MCF 10A (cell line): Measurements from ENCODE around the gene CATSPERE. TPM values are rescaled to one million over a fixed set of nuclear protein-coding genes. Genes with fewer than 3 reads are reported as not detected.
"Not testable (repeated sequence)": the region's sequence is repeated elsewhere in the genome, so short reads cannot be mapped to it uniquely, and the experiment has no call there.

ENCODE experiments used
- BruUV-seq: library from RNA; stranded (reverse); fragments of 400-500 nt; replicated peaks from 2 replicates; lab custom pipeline; 2021; lab: Mats Ljungman, UMichigan
- CTCF ChIA-PET: fragments of 300-600 bp; sonication (Branson Sonifier 250); formaldehyde crosslinking; extraction: SDS; loops from one replicate; lab custom pipeline; 2021; ENCODE audit warnings: antibody characterized with exemption, inconsistent platforms; lab: Yijun Ruan, JAX
- POLR2A ChIA-PET: fragments of 300-600, 350-650 bp; sonication (Branson Sonifier 250); formaldehyde crosslinking; extraction: SDS; loops from one replicate; lab custom pipeline; 2020; ENCODE audit warnings: antibody characterized with exemption, inconsistent platforms; lab: Yijun Ruan, JAX
- DNase-seq: peaks from one replicate; pipeline ENCODE4 v3.0.0-alpha.2; 2018; ENCODE audit not compliant: unreplicated experiment
- H3K27ac Mint-ChIP-seq: one replicate; pipeline ENCODE4 v1.8.0; 2022; ENCODE audit warnings: mild to moderate bottlenecking, low read depth, mixed read lengths; ENCODE audit not compliant: unreplicated experiment
- H3K27me3 Mint-ChIP-seq: one replicate; pipeline ENCODE4 v1.8.0; 2022; ENCODE audit warnings: mixed read lengths; ENCODE audit not compliant: insufficient read depth, unreplicated experiment
- H3K36me3 Mint-ChIP-seq: one replicate; pipeline ENCODE4 v1.8.0; 2022; ENCODE audit warnings: mild to moderate bottlenecking, moderate library complexity, mixed read lengths; ENCODE audit not compliant: insufficient read depth, unreplicated experiment
- H3K4me1 Mint-ChIP-seq: one replicate; pipeline ENCODE4 v1.8.0; 2022; ENCODE audit warnings: mixed read lengths; ENCODE audit not compliant: insufficient read depth, unreplicated experiment
- H3K4me3 Mint-ChIP-seq: one replicate; pipeline ENCODE4 v1.8.0; 2022; ENCODE audit warnings: mild to moderate bottlenecking, moderate library complexity, mixed read lengths; ENCODE audit not compliant: unreplicated experiment
- H3K9me3 Mint-ChIP-seq: one replicate; pipeline ENCODE4 v1.8.0; 2022; ENCODE audit warnings: mixed read lengths; ENCODE audit not compliant: unreplicated experiment
- CTCF ChIP-seq: fragments of 200-600 bp; IDR thresholded peaks from one replicate; pipeline ENCODE4 v1.8.0; 2022; ENCODE audit warnings: antibody characterized with exemption, mild to moderate bottlenecking; ENCODE audit not compliant: unreplicated experiment
- intact Hi-C: fragments of 100-400 bp; cut with micrococcal nuclease; formaldehyde crosslinking; loops from 2 replicates; pipeline ENCODE4 v1.14.1; 2022
- total RNA-seq: library from RNA; stranded (reverse); gene quantifications from 2 replicates; pipeline ENCODE4 v1.2.3, GENCODE V29; 2022

Gene CATSPERE
- total RNA-seq, 1 experiment from 2014 or later, result 2.1 TPM

DNA sequence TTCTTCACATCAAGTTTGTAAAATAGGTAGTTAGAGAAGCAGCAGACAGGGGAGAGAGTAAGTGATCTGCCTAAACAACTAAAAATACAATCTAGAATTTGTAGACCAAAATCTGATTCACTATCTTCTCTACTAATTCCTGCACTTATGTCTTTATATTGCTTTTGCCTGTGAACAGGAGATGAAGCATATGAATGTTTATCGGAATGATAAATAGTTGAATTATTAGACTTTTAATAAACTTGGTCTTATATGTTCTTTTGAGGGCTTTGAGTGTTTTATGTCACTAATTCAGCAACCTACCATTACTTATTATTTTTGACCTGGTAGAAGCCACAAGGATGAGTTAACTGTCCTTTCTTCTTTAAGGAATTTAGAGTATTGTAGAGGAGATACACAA is 194.1 kb downstream of the CATSPERE start:
- Mint-ChIP-seq H3K27ac (no peak overlapping the region), H3K36me3 (peaks cover 26% of the 10 kb centered on the region), H3K9me3 (no peaks in the 10 kb centered on the region), H3K4me1 (peaks cover 35% of the 10 kb centered on the region), H3K27me3 (no peaks in the 10 kb centered on the region), H3K4me3 (no peak overlapping the region)
- no peak for TF ChIP-seq CTCF
- DNase-seq, result no peak
- POLR2A ChIA-PET, result interaction anchor here (0.6 to 7.2 kb wide), 9 partner anchors 10 to 1251 kb away, joined by 3 to 82 read pairs (median 5); partner anchors contain the start of genes COX20 and HNRNPU
- CTCF ChIA-PET, result interaction anchor here (1.0 kb wide), 2 partner anchors 80 to 142 kb away, joined by 3 read pairs; no protein-coding TSS in a partner anchor
- intact Hi-C loops, result loop anchor here (10.0 kb wide), 1 partner anchor 380 kb away; no protein-coding TSS in a partner anchor
- no TSS peak for BruUV-seq

- no TSS peak for BruUV-seq
- intact Hi-C loops, result loop anchor here (10.0 kb wide), 1 partner anchor 383 kb away; no protein-coding TSS in a partner anchor
- DNase-seq, result no peak
- POLR2A ChIA-PET, result interaction anchor here (0.6 to 7.2 kb wide), 2 partner anchors 62 to 178 kb away, joined by 3 to 82 read pairs; partner anchors contain the start of gene COX20
- H3K36me3 Mint-ChIP-seq, result peaks cover 30% of the 10 kb centered on the region
- no peaks in the 10 kb centered on the region for H3K27me3 Mint-ChIP-seq
- H3K9me3 Mint-ChIP-seq, result no peaks in the 10 kb centered on the region
- peak overlapping the region; percentile 62 for H3K27ac Mint-ChIP-seq
- H3K4me3 Mint-ChIP-seq, result no peak overlapping the region
- CTCF ChIA-PET, result interaction anchor here (0.9 to 1.8 kb wide), 3 partner anchors 18 to 53 kb away, joined by 3 to 6 read pairs (median 4); no protein-coding TSS in a partner anchor
- peaks cover 30% of the 10 kb centered on the region for H3K4me1 Mint-ChIP-seq
- TF ChIP-seq CTCF, result no peak
Measured at GRCh38 chr1:244657421-244657820, 196.3 kb downstream of the CATSPERE start.

GRCh38 chr1:244659694-244660093 is 198.6 kb downstream of the CATSPERE start:
- CTCF ChIA-PET, result interaction anchor here (0.6 kb wide), 4 partner anchors 153 to 1013 kb away, joined by 3 to 4 read pairs (median 3); no protein-coding TSS in a partner anchor
- H3K27ac Mint-ChIP-seq, result peak overlapping the region; percentile 44
- H3K4me3 Mint-ChIP-seq, result no peak overlapping the region
- no peaks in the 10 kb centered on the region for H3K9me3 Mint-ChIP-seq
- POLR2A ChIA-PET, result interaction anchor here (0.8 to 1.1 kb wide), 2 partner anchors 176 to 181 kb away, joined by 3 to 5 read pairs; partner anchors contain the start of gene COX20
- no TSS peak for BruUV-seq
- no peak for DNase-seq
- intact Hi-C loops, result loop anchor here (10.0 kb wide), 1 partner anchor 385 kb away; no protein-coding TSS in a partner anchor
- TF ChIP-seq CTCF, result no peak
- H3K4me1 Mint-ChIP-seq, result peaks cover 34% of the 10 kb centered on the region
- peaks cover 30% of the 10 kb centered on the region for H3K36me3 Mint-ChIP-seq
- no peaks in the 10 kb centered on the region for H3K27me3 Mint-ChIP-seq

- no peak for TF ChIP-seq CTCF
- Mint-ChIP-seq H3K27me3 (no peaks in the 10 kb centered on the region), H3K36me3 (peaks cover 30% of the 10 kb centered on the region), H3K27ac (no peak overlapping the region), H3K4me3 (no peak overlapping the region), H3K4me1 (peaks cover 34% of the 10 kb centered on the region), H3K9me3 (no peaks in the 10 kb centered on the region)
- intact Hi-C loops, result no loop called here
- BruUV-seq, result no TSS peak
- no peak for DNase-seq
- POLR2A ChIA-PET, result no interaction called here
- CTCF ChIA-PET, result interaction anchor here (0.7 kb wide), 2 partner anchors 90 to 1755 kb away, joined by 3 to 4 read pairs; no protein-coding TSS in a partner anchor
Measured at GRCh38 chr1:244660595-244660994, 199.5 kb downstream of the CATSPERE start.

DNA sequence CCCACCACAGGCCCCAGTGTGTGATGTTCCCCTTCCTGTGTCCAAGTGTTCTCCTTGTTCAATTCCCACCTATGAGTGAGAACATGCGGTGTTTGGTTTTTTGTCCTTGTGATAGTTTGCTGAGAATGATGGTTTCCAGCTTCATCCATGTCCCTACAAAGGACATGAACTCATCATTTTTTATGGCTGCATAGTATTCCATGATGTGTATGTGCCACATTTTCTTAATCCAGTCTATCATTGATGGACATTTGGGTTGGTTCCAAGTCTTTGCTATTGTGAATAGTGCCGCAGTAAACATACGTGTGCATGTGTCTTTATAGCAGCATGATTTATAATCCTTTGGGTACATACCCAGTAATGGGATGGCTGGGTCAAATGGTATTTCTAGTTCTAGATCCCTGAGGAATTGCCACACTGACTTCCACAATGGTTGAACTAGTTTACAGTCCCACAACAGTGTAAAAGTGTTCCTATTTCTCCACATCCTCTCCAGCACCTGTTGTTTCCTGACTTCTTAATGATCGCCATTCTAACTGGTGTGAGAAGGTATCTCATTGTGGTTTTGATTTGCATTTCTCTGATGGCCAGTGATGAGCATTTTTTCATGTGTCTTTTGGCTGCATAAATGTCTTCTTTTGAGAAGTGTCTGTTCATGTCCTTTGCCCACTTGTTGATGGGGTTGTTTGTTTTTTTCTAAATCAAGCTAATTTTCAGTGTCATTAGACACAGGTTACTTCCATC is 200.7 kb downstream of the CATSPERE start:
- Mint-ChIP-seq H3K4me1 (peaks cover 34% of the 10 kb centered on the region), H3K36me3 (peaks cover 29% of the 10 kb centered on the region)
- H3K27ac Mint-ChIP-seq, H3K27me3 Mint-ChIP-seq, H3K9me3 Mint-ChIP-seq, H3K4me3 Mint-ChIP-seq, POLR2A ChIA-PET, BruUV-seq, intact Hi-C loops, DNase-seq: not testable (repeated sequence)
- CTCF ChIA-PET, result interaction anchor here (0.9 to 1.2 kb wide), 2 partner anchors 9 to 19 kb away, joined by 5 to 6 read pairs; no protein-coding TSS in a partner anchor
